ENCODE data around the gene GNA12.

GNA12 gene

GRCh38 chr7:2777898-2778535 lies 66.1 kb downstream of the GNA12 start:
- H3K4me1 ChIP-seq = no peaks in the 10 kb centered on the region
- no peaks in the 10 kb centered on the region for H3K9me3 ChIP-seq
- no peaks in the 10 kb centered on the region for H3K27me3 ChIP-seq
- TF ChIP-seq CTCF (IDR thresholded peaks at IDR 0.05; ENCODE audit: low read depth, low read length) = no peak
- no peak overlapping the region for H3K4me3 ChIP-seq (ENCODE audit: low read depth, low read length)
- H3K36me3 ChIP-seq = no peaks in the 10 kb centered on the region; the same call in 1 of the 2 replicates
- no peak for DNase-seq

GRCh38 chr7:2776401-2776800 lies 67.7 kb downstream of the GNA12 start:
- Histone ChIP-seq H3K4me3 (ENCODE audit: low read depth, low read length) (no peak overlapping the region), H3K4me1 (no peaks in the 10 kb centered on the region), H3K9me3 (no peaks in the 10 kb centered on the region), H3K27me3 (no peaks in the 10 kb centered on the region), H3K36me3 (no peaks in the 10 kb centered on the region; the same call in 1 of the 2 replicates)
- no peak for DNase-seq
- no peak for TF ChIP-seq CTCF (IDR thresholded peaks at IDR 0.05; ENCODE audit: low read depth, low read length)

GRCh38 chr7:2775785-2776184 lies 68.3 kb downstream of the GNA12 start:
- Histone ChIP-seq H3K9me3 (no peaks in the 10 kb centered on the region), H3K36me3 (no peaks in the 10 kb centered on the region; the same call in 1 of the 2 replicates), H3K4me1 (no peaks in the 10 kb centered on the region), H3K27me3 (no peaks in the 10 kb centered on the region), H3K4me3 (ENCODE audit: low read depth, low read length) (no peak overlapping the region)
- TF ChIP-seq CTCF (IDR thresholded peaks at IDR 0.05; ENCODE audit: low read depth, low read length) = no peak
- no peak for DNase-seq

GRCh38 chr7:2775376-2775775 lies 68.7 kb downstream of the GNA12 start:
- Histone ChIP-seq H3K4me1 (no peaks in the 10 kb centered on the region), H3K27me3 (no peaks in the 10 kb centered on the region), H3K36me3 (no peaks in the 10 kb centered on the region; the same call in 1 of the 2 replicates), H3K9me3 (no peaks in the 10 kb centered on the region), H3K4me3 (ENCODE audit: low read depth, low read length) (no peak overlapping the region)
- DNase-seq = no peak
- TF ChIP-seq CTCF (IDR thresholded peaks at IDR 0.05; ENCODE audit: low read depth, low read length) = no peak

GRCh38 chr7:2774935-2775334 lies 69.2 kb downstream of the GNA12 start:
- no peak for TF ChIP-seq CTCF (IDR thresholded peaks at IDR 0.05; ENCODE audit: low read depth, low read length)
- H3K4me3 ChIP-seq (ENCODE audit: low read depth, low read length) = no peak overlapping the region
- no peak for DNase-seq
- H3K36me3 ChIP-seq = no peaks in the 10 kb centered on the region; the same call in 1 of the 2 replicates
- H3K4me1 ChIP-seq = no peaks in the 10 kb centered on the region
- no peaks in the 10 kb centered on the region for H3K27me3 ChIP-seq
- no peaks in the 10 kb centered on the region for H3K9me3 ChIP-seq

- DNase-seq = no peak
- H3K4me3 ChIP-seq (ENCODE audit: low read depth, low read length) = no peak overlapping the region
- H3K27me3 ChIP-seq = no peaks in the 10 kb centered on the region
- H3K4me1 ChIP-seq = no peaks in the 10 kb centered on the region
- H3K36me3 ChIP-seq = no peaks in the 10 kb centered on the region; the same call in 1 of the 2 replicates
- no peaks in the 10 kb centered on the region for H3K9me3 ChIP-seq
- no peak for TF ChIP-seq CTCF (IDR thresholded peaks at IDR 0.05; ENCODE audit: low read depth, low read length)
Measured at GRCh38 chr7:2774280-2774679, 69.8 kb downstream of the GNA12 start.

Measured in BE2C (cell line).